ENCODE results near the gene SNRPA. TPM values are rescaled to one million over a fixed set of nuclear protein-coding genes. Genes with fewer than 3 reads are reported as not detected.
"Not testable (repeated sequence)": the region's sequence is repeated elsewhere in the genome, so short reads cannot be mapped to it uniquely, and the experiment has no call there.

SNRPA gene
- total RNA-seq, 2 experiments from 2014 or later: 245 to 465 TPM

DNA sequence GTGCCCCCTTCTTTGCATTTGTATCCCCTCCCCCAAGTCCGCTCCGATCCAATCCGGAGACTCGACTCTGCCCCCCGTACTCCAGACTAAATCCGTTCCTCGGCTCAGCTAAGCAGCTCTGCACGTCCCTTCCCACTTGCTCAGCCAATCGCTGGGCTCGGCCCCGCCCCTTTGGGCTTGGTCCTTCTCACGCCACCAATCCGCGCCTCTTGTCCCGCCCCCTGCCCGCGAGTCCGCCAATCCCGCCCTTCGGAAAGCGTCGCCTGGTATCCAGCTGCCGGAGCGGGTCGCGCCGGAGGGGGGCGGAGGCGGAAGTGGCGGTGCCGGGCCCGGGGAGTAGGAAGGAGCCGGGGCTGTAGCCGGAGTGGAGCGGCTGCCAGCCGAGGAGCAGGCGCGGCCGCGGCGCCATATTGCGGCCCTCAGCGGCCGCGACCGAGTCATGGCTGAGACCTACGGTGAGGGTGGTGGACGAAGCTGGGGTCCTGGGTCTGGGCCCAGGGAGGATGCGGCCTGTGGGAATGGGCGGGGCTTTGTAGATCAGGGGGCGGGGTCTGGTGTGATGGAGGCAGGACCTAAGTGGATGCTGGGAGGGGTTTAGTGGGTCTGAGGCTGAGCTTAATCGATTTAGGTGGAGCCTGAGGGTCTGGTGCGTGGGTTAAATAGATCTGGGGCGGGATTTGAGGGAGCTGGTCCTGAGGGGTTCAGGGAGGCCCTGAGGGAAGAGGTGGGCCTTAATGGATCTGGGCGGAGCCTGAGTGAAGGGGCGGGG lies 27.1 kb downstream of the SNRPA start, which contains the start of gene RAB4B:
Gene RAB4B (plus strand): TSS at position 311 of the 769 bp plus-strand sequence. CDS start 129 bp downstream, at position 440.
- peaks cover 38% of the 10 kb centered on the region for H3K4me1 Mint-ChIP-seq
- H3K27ac Mint-ChIP-seq: peak within 1 kb of the TSS; percentile 94
- H3K36me3 Mint-ChIP-seq (ENCODE audit: low read depth): peaks cover 8% of the 10 kb centered on the region
- DNase-seq: peak; percentile 100
- H3K27me3 Mint-ChIP-seq: no peaks in the 10 kb centered on the region
- peak; percentile 79 for ATAC-seq
- CTCF ChIA-PET: interaction anchor here (1.0 to 4.5 kb wide), 15 partner anchors 9 to 485 kb away, joined by 3 to 47 read pairs (median 7); partner anchors contain the start of genes ACTMAP, COQ8B, EGLN2 and HNRNPUL1
- peak within 1 kb of the TSS; percentile 84 for H3K4me3 Mint-ChIP-seq
- intact Hi-C loops (cut with DNase I, micrococcal nuclease): loop anchor here (1.0 to 2.0 kb wide), 15 partner anchors 20 to 619 kb away; partner anchors contain the start of genes COQ8B (in 2 of the 2), ACTMAP (in 1 of the 2), BCKDHA (in 1 of the 2) and C19orf47 (in 1 of the 2)
- POLR2A ChIA-PET: interaction anchor here (0.6 to 3.6 kb wide), 14 partner anchors 16 to 572 kb away, joined by 3 to 46 read pairs (median 4); partner anchors contain the start of genes ACTMAP, COQ8B, EGLN2 and HNRNPUL1
- H3K9me3 Mint-ChIP-seq (ENCODE audit: low read depth): no peaks in the 10 kb centered on the region

DNA sequence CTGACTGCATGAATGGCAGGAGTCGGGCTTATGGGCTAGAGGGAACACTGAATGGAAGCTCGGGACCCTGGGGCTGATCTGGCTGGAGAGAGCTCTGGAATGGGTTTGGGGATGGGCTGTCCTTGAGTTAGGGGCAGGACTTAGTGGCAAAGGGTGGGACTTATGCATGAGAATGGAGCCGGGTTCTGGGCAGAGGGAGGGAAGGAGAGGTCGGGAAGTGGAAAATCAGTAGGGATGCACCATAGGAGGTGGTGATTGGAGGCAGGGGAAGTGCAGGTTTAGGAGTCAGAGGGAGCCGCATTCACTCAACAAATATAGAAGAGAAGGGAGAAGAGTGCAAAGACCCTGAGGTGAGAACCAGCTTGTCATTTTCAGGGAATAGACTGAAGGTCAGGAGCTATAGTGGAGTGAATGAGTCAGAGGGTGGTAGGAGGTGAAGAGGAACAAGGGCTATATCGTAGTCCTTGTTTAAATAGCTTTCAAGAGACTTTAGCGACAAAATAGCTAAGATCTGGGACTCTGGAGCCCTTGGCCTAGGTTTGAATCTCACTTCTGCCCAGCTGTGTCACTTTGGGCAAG lies 27.8 kb downstream of the SNRPA start:
- Mint-ChIP-seq H3K4me1 (peaks cover 38% of the 10 kb centered on the region), H3K27me3 (no peaks in the 10 kb centered on the region), H3K36me3 (ENCODE audit: low read depth) (peaks cover 11% of the 10 kb centered on the region), H3K4me3 (peak overlapping the region; percentile 84), H3K27ac (peak overlapping the region; percentile 94), H3K9me3 (ENCODE audit: low read depth) (no peaks in the 10 kb centered on the region)
- ATAC-seq: no peak
- POLR2A ChIA-PET: interaction anchor here (0.6 to 3.6 kb wide), 11 partner anchors 18 to 571 kb away, joined by 3 to 46 read pairs (median 4); partner anchors contain the start of genes ACTMAP, EGLN2, HNRNPUL1 and NUMBL
- DNase-seq: no peak
- CTCF ChIA-PET: interaction anchor here (0.7 to 4.5 kb wide), 16 partner anchors 8 to 485 kb away, joined by 3 to 47 read pairs (median 6); partner anchors contain the start of genes ACTMAP, COQ8B, EGLN2 and HNRNPUL1
- intact Hi-C loops (cut with DNase I, micrococcal nuclease): loop anchor here (1.0 to 2.0 kb wide), 13 partner anchors 20 to 619 kb away; partner anchors contain the start of genes COQ8B (in 2 of the 2), ACTMAP (in 1 of the 2), BCKDHA (in 1 of the 2) and C19orf47 (in 1 of the 2)

DNA sequence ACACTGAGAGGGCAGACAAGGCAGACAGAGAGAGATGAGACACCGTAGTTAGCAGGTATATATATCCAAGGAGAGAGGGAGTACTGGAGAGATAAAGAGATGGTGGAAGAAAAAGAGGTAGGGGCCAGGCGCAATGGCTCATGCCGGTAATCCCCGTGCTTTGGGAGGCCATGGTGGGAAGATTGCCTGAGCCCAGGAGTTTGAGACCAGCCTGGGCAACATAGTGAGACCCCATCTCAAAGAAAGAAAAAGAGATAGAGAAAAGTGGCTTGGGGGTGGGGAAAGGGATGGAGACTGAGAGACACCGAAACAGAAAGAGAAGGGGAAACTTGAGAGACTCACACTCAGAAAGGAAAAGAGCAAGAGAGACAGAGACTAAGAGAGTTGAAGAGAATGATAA lies 29.6 kb downstream of the SNRPA start:
- Mint-ChIP-seq H3K4me3 (no peak overlapping the region), H3K36me3 (ENCODE audit: low read depth) (peaks cover 12% of the 10 kb centered on the region), H3K27ac (peak overlapping the region; percentile 69), H3K9me3 (ENCODE audit: low read depth) (no peaks in the 10 kb centered on the region), H3K4me1 (peaks cover 42% of the 10 kb centered on the region), H3K27me3 (no peaks in the 10 kb centered on the region)
- ATAC-seq: no peak
- no peak for DNase-seq
- ChIA-PET POLR2A (no interaction called here), CTCF (interaction anchor here (4.5 kb wide), 1 partner anchor 17 kb away, joined by 47 read pairs; the partner anchor contains the start of gene EGLN2)
- intact Hi-C loops (cut with DNase I, micrococcal nuclease): no loop called here

DNA sequence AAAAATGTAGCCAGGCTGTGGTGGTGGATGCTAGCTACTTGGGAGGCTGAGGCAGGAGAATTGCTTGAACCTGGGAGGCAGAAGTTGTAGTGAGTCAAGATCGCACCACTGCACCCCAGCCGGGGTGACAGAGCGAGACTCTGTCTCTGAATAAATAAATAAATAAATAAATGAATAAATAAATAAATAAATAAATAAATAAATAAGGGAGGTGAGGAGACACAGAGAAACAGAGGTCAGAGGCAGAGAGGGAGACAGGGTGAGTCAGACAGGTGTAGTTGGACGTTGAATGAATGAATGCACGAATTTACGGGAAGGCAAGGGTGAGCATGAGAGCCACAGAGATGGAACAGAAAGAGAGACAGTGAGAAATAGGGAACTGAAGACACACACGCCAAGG lies 30.1 kb downstream of the SNRPA start:
- Mint-ChIP-seq H3K9me3 (ENCODE audit: low read depth) (no peaks in the 10 kb centered on the region), H3K36me3 (ENCODE audit: low read depth) (peaks cover 13% of the 10 kb centered on the region), H3K4me1 (peaks cover 44% of the 10 kb centered on the region), H3K4me3 (no peak overlapping the region), H3K27me3 (no peaks in the 10 kb centered on the region), H3K27ac (no peak overlapping the region)
- ChIA-PET CTCF (no interaction called here), POLR2A (interaction anchor here (0.6 kb wide), 1 partner anchor 26 kb away, joined by 6 read pairs; no protein-coding TSS in a partner anchor)
- no peak for ATAC-seq
- intact Hi-C loops (cut with DNase I, micrococcal nuclease): no loop called here
- DNase-seq: no peak

DNA sequence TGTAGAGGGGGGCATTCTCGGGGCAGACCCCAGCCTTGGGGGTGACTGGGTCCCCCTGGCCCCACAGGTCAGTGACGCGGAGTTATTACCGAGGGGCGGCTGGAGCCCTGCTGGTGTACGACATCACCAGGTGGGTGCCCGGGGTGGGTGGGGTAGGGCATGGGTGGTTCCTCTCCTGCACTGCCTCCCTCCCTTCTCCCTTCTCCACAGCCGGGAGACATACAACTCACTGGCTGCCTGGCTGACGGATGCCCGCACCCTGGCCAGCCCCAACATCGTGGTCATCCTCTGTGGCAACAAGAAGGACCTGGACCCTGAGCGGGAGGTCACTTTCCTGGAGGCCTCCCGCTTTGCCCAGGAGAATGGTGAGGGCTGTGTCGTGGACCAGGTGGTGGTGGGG lies 32.7 kb downstream of the SNRPA start:
- ChIA-PET CTCF (interaction anchor here (1.0 kb wide), 1 partner anchor 37 kb away, joined by 3 read pairs; no protein-coding TSS in a partner anchor), POLR2A (no interaction called here)
- DNase-seq (no peak), ATAC-seq (no peak)
- Mint-ChIP-seq H3K36me3 (ENCODE audit: low read depth) (peaks cover 16% of the 10 kb centered on the region), H3K4me3 (no peak overlapping the region), H3K4me1 (peaks cover 30% of the 10 kb centered on the region), H3K27me3 (no peaks in the 10 kb centered on the region), H3K9me3 (ENCODE audit: low read depth) (no peaks in the 10 kb centered on the region), H3K27ac (no peak overlapping the region)
- intact Hi-C loops (cut with DNase I, micrococcal nuclease): no loop called here

DNA sequence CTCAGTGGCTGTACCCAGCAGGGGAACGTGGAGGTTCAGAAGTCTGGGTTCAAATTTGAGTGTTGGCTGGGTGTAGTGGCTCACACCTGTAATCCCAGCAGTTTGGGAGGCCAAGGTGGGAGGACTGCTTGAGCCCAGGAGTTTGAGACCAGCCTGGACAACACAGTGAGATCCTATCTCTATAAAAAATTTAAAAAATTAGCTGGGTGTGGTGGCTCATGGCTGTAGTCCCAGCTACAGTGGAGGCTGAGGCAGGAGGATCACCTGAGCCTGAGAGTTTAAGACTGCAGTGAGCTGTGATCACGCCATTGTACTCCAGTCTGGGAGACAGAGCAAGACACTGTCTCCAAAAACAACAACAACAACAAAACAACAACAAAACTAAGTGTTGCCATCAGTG lies 33.1 kb downstream of the SNRPA start:
- POLR2A ChIA-PET; ATAC-seq; DNase-seq; H3K27me3 Mint-ChIP-seq; H3K9me3 Mint-ChIP-seq (ENCODE audit: low read depth); intact Hi-C loops (cut with DNase I, micrococcal nuclease); H3K4me3 Mint-ChIP-seq; H3K27ac Mint-ChIP-seq: not testable (repeated sequence)
- CTCF ChIA-PET: interaction anchor here (1.0 kb wide), 1 partner anchor 37 kb away, joined by 3 read pairs; no protein-coding TSS in a partner anchor
- Mint-ChIP-seq H3K36me3 (ENCODE audit: low read depth) (peaks cover 16% of the 10 kb centered on the region), H3K4me1 (peaks cover 26% of the 10 kb centered on the region)

DNA sequence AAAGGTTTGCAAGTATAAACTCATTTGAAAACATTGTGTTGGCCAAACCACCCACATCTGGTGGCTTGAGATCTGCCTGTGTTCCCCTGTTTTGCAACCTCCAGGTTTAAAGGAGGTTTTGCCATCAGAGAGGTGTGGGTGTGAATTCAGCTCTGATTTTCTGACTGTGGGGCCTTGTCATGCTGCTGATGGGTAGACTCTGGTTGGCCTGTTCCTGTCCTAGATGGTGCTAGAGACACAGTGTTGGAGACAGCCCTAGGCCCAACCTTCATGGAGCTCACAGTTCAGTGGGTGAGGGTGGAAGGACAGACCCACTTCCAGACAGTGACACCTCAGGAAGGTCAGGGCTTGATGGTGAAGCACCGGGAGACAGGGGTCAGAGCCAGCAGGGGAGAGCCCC lies 34.5 kb downstream of the SNRPA start:
- H3K9me3 Mint-ChIP-seq (ENCODE audit: low read depth): no peaks in the 10 kb centered on the region
- ATAC-seq (peak; percentile 86), DNase-seq (peak; percentile 22)
- peaks cover 12% of the 10 kb centered on the region for H3K4me1 Mint-ChIP-seq
- CTCF ChIA-PET: no interaction called here
- no peak overlapping the region for H3K4me3 Mint-ChIP-seq
- intact Hi-C loops (cut with DNase I, micrococcal nuclease): no loop called here
- H3K36me3 Mint-ChIP-seq (ENCODE audit: low read depth): peaks cover 21% of the 10 kb centered on the region
- POLR2A ChIA-PET: no interaction called here
- H3K27me3 Mint-ChIP-seq: no peaks in the 10 kb centered on the region
- H3K27ac Mint-ChIP-seq: no peak overlapping the region

DNA sequence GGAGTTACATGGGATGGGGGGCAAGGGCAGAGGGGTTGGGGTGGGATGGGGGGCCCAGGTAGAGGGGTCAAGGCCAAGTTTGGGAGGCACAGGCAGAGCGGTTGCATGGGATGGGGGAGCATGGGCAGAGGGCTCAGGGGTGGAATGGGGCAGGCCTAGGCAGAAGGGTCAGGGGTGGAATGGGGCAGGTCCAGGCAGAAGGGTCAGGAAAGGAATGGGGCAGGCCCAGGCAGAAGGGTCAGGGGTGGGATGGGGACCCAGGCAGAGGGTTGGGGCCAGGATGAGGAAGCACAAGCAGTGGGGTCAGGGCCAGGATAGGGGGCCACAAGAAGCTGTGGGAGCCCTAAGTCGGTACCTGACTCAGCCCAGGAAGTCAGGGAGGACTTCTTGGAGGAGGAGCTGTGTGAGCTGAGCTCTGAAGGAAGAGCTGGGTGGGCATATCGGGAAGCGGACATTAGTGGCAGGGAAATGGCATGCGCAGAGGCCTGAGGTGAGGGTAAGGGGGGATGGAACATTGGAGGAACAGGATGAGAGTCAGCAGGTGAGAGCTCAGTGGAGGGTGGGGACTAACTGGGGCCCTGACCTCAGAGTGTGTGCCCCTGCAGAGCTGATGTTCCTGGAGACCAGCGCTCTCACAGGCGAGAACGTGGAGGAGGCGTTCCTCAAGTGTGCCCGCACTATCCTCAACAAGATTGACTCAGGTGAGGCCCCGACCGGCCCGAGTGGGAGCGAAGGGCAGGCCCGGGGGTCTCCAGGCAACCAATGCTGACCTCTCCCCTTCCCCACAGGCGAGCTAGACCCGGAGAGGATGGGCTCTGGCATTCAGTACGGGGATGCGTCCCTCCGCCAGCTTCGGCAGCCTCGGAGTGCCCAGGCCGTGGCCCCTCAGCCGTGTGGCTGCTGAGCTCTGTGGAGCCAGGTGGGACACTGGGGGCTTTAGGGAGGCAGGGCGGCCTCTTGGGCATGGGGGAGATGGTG lies 35.3 kb downstream of the SNRPA start:
- H3K4me1 Mint-ChIP-seq: peaks cover 9% of the 10 kb centered on the region
- H3K27me3 Mint-ChIP-seq: no peaks in the 10 kb centered on the region
- H3K36me3 Mint-ChIP-seq (ENCODE audit: low read depth): peaks cover 21% of the 10 kb centered on the region
- ChIA-PET CTCF (interaction anchor here (0.6 to 1.4 kb wide), 2 partner anchors 8 to 252 kb away, joined by 3 to 6 read pairs; partner anchors contain the start of gene RAB4B), POLR2A (interaction anchor here (0.5 to 0.6 kb wide), 2 partner anchors 15 to 25 kb away, joined by 3 to 4 read pairs; no protein-coding TSS in a partner anchor)
- intact Hi-C loops (cut with DNase I, micrococcal nuclease): no loop called here
- H3K27ac Mint-ChIP-seq: peak overlapping the region; percentile 8
- DNase-seq (no peak), ATAC-seq (no peak)
- H3K9me3 Mint-ChIP-seq (ENCODE audit: low read depth): no peaks in the 10 kb centered on the region
- no peak overlapping the region for H3K4me3 Mint-ChIP-seq

DNA sequence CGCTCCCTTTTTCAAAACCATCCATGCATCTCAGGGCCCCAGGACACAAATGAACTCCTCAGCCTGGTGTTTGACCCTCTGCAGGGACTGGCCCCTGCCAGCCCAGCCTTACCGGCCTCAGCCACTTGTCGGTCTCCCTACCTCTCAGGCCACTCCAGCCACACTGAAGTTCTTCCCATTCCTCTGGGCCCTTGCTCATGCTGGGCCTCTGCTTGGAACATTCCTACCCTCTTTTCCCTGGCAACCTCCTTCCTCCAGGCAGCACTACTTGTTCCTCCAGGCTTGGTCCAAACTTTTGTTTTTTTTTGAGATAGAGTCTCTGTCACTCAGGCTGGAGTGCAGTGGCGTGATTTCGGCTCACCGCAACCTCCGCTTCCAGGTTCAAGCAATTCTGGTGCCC lies 40.3 kb downstream of the SNRPA start:
- CTCF ChIA-PET: no interaction called here
- POLR2A ChIA-PET: no interaction called here

DNA sequence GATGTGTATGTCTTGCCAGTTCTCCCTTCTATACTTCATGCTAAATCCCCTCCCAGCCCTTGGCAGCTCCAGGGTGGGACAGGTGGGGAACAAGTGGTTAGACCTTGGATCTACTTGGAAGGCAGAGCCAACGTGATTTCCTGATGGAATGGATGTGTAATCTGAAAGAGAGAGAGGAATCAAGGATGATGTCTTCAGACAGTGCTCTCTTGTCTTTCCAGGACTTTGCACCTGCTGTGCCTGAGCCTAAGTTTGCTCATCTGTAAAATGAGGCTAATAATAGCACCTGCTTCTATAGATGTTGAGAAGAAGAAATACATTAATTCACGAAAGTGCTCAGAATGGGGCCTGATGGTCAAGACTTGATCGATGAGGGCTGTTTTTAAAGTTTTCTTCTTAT lies 41.0 kb downstream of the SNRPA start:
- Mint-ChIP-seq H3K9me3 (ENCODE audit: low read depth) (no peaks in the 10 kb centered on the region), H3K36me3 (ENCODE audit: low read depth) (peaks cover 10% of the 10 kb centered on the region), H3K27ac (peak overlapping the region; percentile 68), H3K4me1 (peaks cover 23% of the 10 kb centered on the region), H3K27me3 (no peaks in the 10 kb centered on the region), H3K4me3 (no peak overlapping the region)
- intact Hi-C loops (cut with DNase I, micrococcal nuclease): loop anchor here (1.0 to 10.0 kb wide), 2 partner anchors 38 to 507 kb away; partner anchors contain the start of gene AKT2 (in 1 of the 2)
- DNase-seq: no peak
- POLR2A ChIA-PET: no interaction called here
- CTCF ChIA-PET: interaction anchor here (2.0 kb wide), 1 partner anchor 14 kb away, joined by 7 read pairs; the partner anchor contains the start of gene RAB4B
- ATAC-seq: no peak

More for the DNA sequence above, 40.3 kb downstream of the SNRPA start:
- ATAC-seq (no peak), DNase-seq (no peak)
- Mint-ChIP-seq H3K9me3 (ENCODE audit: low read depth) (no peaks in the 10 kb centered on the region), H3K27me3 (no peaks in the 10 kb centered on the region), H3K4me3 (no peak overlapping the region), H3K36me3 (ENCODE audit: low read depth) (peaks cover 11% of the 10 kb centered on the region), H3K4me1 (peaks cover 20% of the 10 kb centered on the region), H3K27ac (no peak overlapping the region)
- intact Hi-C loops (cut with DNase I, micrococcal nuclease): loop anchor here in 1 of 2 experiments (10.0 kb wide), 1 partner anchor 507 kb away; the partner anchor contains the start of gene AKT2
